NCI-H774 (cell line): ENCODE results near the gene STK39.

Experiments used
- DNase-seq: peaks from one replicate; lab custom pipeline; 2025; lab: John Stamatoyannopoulos, UW

The STK39 gene

GRCh38 chr2:168243061-168243460 is 4.3 kb downstream of the STK39 start:
- no peak for DNase-seq

- no peak for DNase-seq
Observed at GRCh38 chr2:168241746-168242145, 5.6 kb downstream of the STK39 start.

GRCh38 chr2:168241208-168241607 is 6.2 kb downstream of the STK39 start:
- no peak for DNase-seq

GRCh38 chr2:168239281-168239680 is 8.1 kb downstream of the STK39 start:
- peak; percentile 37 for DNase-seq

GRCh38 chr2:168237741-168238140 is 9.7 kb downstream of the STK39 start:
- no peak for DNase-seq

- no peak for DNase-seq
Observed at GRCh38 chr2:168234407-168235085, 12.8 kb downstream of the STK39 start.

- DNase-seq: no peak
Observed at GRCh38 chr2:168233726-168234406, 13.5 kb downstream of the STK39 start.

GRCh38 chr2:168233166-168233565 is 14.2 kb downstream of the STK39 start:
- no peak for DNase-seq

- no peak for DNase-seq
Observed at GRCh38 chr2:168231609-168232241, 15.7 kb downstream of the STK39 start.

GRCh38 chr2:168230389-168230788 is 17.0 kb downstream of the STK39 start:
- DNase-seq: no peak

GRCh38 chr2:168224346-168224745 is 23.0 kb downstream of the STK39 start:
- no peak for DNase-seq

- DNase-seq: no peak
Observed at GRCh38 chr2:168222088-168222487, 25.3 kb downstream of the STK39 start.

- no peak for DNase-seq
Observed at GRCh38 chr2:168220965-168221819, 26.2 kb downstream of the STK39 start.

- no peak for DNase-seq
Observed at GRCh38 chr2:168217920-168218319, 29.5 kb downstream of the STK39 start.

- no peak for DNase-seq
Observed at GRCh38 chr2:168216351-168217005, 30.9 kb downstream of the STK39 start.

GRCh38 chr2:168215813-168216212 is 31.6 kb downstream of the STK39 start:
- DNase-seq: no peak

- DNase-seq: no peak
Observed at GRCh38 chr2:168212866-168213265, 34.5 kb downstream of the STK39 start.

GRCh38 chr2:168212167-168212566 is 35.2 kb downstream of the STK39 start:
- DNase-seq: no peak

- no peak for DNase-seq
Observed at GRCh38 chr2:168211664-168212163, 35.7 kb downstream of the STK39 start.

- peak; percentile 18 for DNase-seq
Observed at GRCh38 chr2:168210895-168211570, 36.4 kb downstream of the STK39 start.
